ENCODE measurements around the gene TOMM22. TPM values are rescaled to one million over a fixed set of nuclear protein-coding genes. Genes with fewer than 3 reads are reported as not detected.

TOMM22 gene
- total and polyA plus RNA-seq, 2 donors (not counting 3 experiments of a cell fraction or from before 2014, with no cell fraction given) = 62.3 to 98.8 TPM

GRCh38 chr22:38675833-38676232 is 5.9 kb upstream of the TOMM22 start:
- intact Hi-C loops (cut with micrococcal nuclease) = no loop called here
- no peaks in the 10 kb centered on the region for H3K9me1 ChIP-seq (replicated peaks; ENCODE audit: control insufficient read depth, extremely low read depth, insufficient read depth, low read length)
- no peak overlapping the region for H3K4me2 ChIP-seq (ENCODE audit: insufficient read depth, low read length)
- no peaks in the 10 kb centered on the region for H3K79me2 ChIP-seq (ENCODE audit: control insufficient read depth, insufficient read depth, low read length)
- TF ChIP-seq GATA2 (IDR thresholded peaks at IDR 0.05; ENCODE audit: insufficient read depth, insufficient read length, low read depth, low read length) (no peak), FOS (IDR thresholded peaks at IDR 0.05; ENCODE audit: borderline replicate concordance, insufficient read depth, low read length) (no peak), MAX (IDR thresholded peaks at IDR 0.05; ENCODE audit: insufficient read depth, insufficient read length) (no peak), MYC (IDR thresholded peaks at IDR 0.05; ENCODE audit: low read depth, low read length) (no peak), CTCF (IDR thresholded peaks at IDR 0.05; ENCODE audit: extremely low read depth in 1 of 2, insufficient read depth in 1 of 2, low read depth in 1 of 2, low read length in 2 of 2) (no peak), JUN (IDR thresholded peaks at IDR 0.05; ENCODE audit: borderline replicate concordance, insufficient read depth, insufficient read length, low read depth) (no peak), POLR2A (IDR thresholded peaks at IDR 0.05; ENCODE audit: low read depth, low read length) (no peak), EZH2 (IDR thresholded peaks at IDR 0.05; ENCODE audit: borderline replicate concordance, low read depth, low read length, severe bottlenecking) (no peak), POLR2AphosphoS5 (IDR thresholded peaks at IDR 0.05; ENCODE audit: insufficient read depth, low read depth, low read length) (no peak)
- H3K9me3 ChIP-seq (replicated peaks; ENCODE audit: control insufficient read depth, insufficient read depth, low read length) = no peaks in the 10 kb centered on the region
- peaks cover 0 to 12% of the 10 kb centered on the region in 2 experiments for H3K36me3 ChIP-seq (ENCODE audit: control insufficient read depth in 2 of 2, extremely low read depth in 1 of 2, insufficient read depth in 2 of 2, low read length in 2 of 2)
- H3K4me1 ChIP-seq (ENCODE audit: control insufficient read depth, extremely low read depth, insufficient read depth, low read length) = no peaks in the 10 kb centered on the region
- dilution Hi-C loops (cut with MboI; ENCODE audit: extremely low pct_ligation_motif_present, low sequenced_read_pairs) = no loop called here
- CTCF ChIA-PET = interaction anchor here (1.4 kb wide), 1 partner anchor 11 kb away, joined by 3 read pairs; no protein-coding TSS in a partner anchor
- H3K4me3 ChIP-seq (replicated peaks in 1 of 3; ENCODE audit: insufficient read depth in 1 of 3, low read depth in 1 of 3, low read length in 3 of 3) = no peak overlapping the region
- no peak overlapping the region for H2AFZ ChIP-seq (ENCODE audit: low read depth, low read length)
- DNase-seq (ENCODE audit: low read depth, low spot score) = no peak
- no peak overlapping the region for H3K27ac ChIP-seq (ENCODE audit: insufficient read depth, low read depth, low read length)
- POLR2A ChIA-PET = no interaction called here
- BruUV-seq (replicated peaks) = no TSS peak
- no peak overlapping the region for H3K9ac ChIP-seq (replicated peaks; ENCODE audit: extremely low read depth, insufficient read depth, low read length)
- H3K27me3 ChIP-seq (ENCODE audit: control insufficient read depth in 2 of 2, insufficient read depth in 2 of 2, low read length in 2 of 2) = no peaks in the 10 kb centered on the region
- no peak for FAIRE-seq
- no peaks in the 10 kb centered on the region for H4K20me1 ChIP-seq (replicated peaks; ENCODE audit: control insufficient read depth, extremely low read depth, insufficient read depth, low read length)

All from endothelial cell of umbilical vein (primary cell).